ENCODE results near the gene PELI1.

PELI1 gene

DNA sequence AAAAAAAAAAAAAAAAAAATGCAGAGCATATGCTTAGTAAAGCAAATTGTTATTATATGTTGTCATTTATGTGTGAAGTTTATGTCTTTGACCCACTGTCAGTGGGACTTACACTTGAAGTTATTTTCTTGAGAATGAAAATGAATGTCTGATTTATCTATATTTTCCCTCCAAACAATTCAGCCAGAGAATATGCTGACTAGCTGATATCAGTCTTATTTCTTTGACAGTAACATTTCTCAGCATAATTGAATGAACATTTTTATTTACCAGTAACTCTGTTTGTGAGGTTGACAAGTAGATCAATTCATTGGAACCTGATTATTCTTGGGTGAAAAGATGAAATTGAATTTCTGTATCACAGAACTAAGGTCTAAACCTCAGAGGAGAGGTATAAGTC lies 85.0 kb downstream of the PELI1 start:
- no peak for TF ChIP-seq SIN3A (IDR thresholded peaks at IDR 0.05; ENCODE audit: borderline replicate concordance, insufficient read depth, low read length)

DNA sequence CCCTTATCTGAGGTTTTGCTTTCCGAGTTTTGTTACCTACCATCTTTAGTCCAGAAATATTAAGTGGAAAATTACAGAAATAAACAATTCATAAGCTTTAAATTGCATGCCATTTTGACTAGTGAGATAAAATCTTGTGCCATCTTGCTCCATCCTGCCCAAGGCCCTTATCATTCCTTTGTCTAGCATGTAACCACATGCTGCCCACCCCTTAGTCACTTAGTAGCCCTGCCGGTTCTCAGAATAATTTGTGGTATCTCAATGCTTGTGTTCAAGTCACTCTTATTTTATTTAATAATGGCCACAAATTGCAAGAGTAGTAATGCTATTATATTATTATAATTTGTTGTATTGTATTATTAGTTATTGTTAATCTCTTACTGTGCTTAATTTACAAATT lies 88.2 kb downstream of the PELI1 start:
- no peak for TF ChIP-seq POLR2AphosphoS5 (IDR thresholded peaks at IDR 0.05; ENCODE audit: low read depth, low read length)
- TF ChIP-seq TAF1 (IDR thresholded peaks at IDR 0.05; ENCODE audit: borderline replicate concordance, insufficient read depth, low read length): no peak

DNA sequence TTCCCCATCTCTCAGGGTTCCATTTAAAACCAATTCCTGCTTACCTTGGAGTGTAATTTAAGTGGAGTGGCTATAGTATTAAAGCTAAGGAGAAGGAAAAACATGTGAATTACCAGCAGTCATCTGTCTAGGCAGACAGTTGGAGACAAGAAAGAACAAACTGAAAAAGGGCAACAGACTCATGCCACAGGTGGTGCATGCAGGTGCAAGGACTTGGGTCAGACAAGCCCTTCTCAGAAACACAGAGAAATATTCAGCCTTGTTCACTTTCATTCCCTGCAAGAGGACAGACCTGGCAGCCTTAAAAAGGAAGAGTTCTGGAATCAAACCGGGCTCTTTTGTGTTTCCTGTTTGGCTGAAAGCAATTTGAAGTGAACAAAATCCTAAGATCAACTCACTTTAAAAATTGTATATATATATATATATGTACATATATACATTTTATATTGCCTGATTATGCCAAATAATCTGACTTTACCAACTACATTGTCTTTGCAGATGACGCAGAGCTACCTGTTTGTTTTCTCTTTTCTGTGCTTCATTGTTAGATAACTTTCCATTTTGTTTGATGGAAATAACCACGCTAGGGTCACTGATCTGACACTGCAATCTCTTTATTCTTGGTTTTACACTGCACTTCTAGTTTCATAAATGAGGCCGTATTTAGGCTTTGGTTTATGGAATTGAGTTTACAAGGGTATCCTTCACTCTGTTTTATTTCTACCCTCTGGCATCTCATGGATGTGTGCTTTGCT lies 89.9 kb downstream of the PELI1 start:
- TF ChIP-seq FOXP2 (optimal IDR thresholded peaks at IDR 0.05; ENCODE audit: borderline replicate concordance, extremely low read depth, extremely low read length, insufficient read depth): no peak
- TF ChIP-seq TAF1 (IDR thresholded peaks at IDR 0.05; ENCODE audit: borderline replicate concordance, insufficient read depth, low read length): no peak
- TF ChIP-seq POLR2AphosphoS5 (IDR thresholded peaks at IDR 0.05; ENCODE audit: low read depth, low read length): no peak
- no peak for TF ChIP-seq SIN3A (IDR thresholded peaks at IDR 0.05; ENCODE audit: borderline replicate concordance, insufficient read depth, low read length)
- TF ChIP-seq, protein P1, sequence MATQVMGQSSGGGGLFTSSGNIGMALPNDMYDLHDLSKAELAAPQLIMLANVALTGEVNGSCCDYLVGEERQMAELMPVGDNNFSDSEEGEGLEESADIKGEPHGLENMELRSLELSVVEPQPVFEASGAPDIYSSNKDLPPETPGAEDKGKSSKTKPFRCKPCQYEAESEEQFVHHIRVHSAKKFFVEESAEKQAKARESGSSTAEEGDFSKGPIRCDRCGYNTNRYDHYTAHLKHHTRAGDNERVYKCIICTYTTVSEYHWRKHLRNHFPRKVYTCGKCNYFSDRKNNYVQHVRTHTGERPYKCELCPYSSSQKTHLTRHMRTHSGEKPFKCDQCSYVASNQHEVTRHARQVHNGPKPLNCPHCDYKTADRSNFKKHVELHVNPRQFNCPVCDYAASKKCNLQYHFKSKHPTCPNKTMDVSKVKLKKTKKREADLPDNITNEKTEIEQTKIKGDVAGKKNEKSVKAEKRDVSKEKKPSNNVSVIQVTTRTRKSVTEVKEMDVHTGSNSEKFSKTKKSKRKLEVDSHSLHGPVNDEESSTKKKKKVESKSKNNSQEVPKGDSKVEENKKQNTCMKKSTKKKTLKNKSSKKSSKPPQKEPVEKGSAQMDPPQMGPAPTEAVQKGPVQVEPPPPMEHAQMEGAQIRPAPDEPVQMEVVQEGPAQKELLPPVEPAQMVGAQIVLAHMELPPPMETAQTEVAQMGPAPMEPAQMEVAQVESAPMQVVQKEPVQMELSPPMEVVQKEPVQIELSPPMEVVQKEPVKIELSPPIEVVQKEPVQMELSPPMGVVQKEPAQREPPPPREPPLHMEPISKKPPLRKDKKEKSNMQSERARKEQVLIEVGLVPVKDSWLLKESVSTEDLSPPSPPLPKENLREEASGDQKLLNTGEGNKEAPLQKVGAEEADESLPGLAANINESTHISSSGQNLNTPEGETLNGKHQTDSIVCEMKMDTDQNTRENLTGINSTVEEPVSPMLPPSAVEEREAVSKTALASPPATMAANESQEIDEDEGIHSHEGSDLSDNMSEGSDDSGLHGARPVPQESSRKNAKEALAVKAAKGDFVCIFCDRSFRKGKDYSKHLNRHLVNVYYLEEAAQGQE (IDR thresholded peaks at IDR 0.05; ENCODE audit: insufficient read depth in 1 of 2, low read depth in 2 of 2, low read length in 2 of 2): no peak

DNA sequence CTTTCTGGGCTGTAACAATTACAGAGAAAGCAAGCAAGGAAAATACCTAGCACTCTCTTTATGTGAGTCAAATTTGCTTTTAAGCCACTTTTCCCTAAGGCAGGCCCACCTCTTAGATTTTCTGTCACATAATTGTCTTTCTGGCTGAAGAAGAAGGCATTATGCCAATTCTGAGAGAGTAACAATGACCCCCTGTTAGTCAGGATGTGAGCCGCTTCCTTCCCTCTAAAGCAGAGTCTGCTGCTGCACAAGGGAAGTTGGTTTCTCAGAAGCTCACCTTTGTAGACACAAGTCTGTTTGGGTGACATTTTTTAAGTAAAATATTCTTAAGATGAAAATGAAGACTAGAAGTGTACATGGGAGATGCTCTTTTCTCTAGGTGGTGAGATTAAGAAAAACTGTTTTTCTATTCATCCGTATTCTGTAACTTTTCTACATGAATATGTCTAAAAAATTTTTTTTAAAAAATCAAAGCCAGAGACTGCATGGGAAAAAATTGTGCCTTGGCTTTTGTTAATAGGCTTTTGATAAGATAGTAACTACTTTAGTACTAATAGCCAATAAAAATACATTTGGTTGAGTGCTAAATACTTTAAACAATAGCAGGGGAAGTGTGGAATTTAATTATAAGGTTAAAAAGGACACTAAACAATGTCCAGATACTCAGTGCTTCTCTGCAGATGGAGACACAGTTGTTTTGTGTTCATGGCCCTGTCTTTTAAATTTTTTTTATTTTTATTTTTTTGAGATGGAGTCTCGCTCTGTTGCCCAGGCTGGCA lies 91.6 kb downstream of the PELI1 start:
- TF ChIP-seq SIN3A (IDR thresholded peaks at IDR 0.05; ENCODE audit: borderline replicate concordance, insufficient read depth, low read length) (no peak), TAF1 (IDR thresholded peaks at IDR 0.05; ENCODE audit: borderline replicate concordance, insufficient read depth, low read length) (no peak), FOXP2 (optimal IDR thresholded peaks at IDR 0.05; ENCODE audit: borderline replicate concordance, extremely low read depth, extremely low read length, insufficient read depth) (no peak), POLR2AphosphoS5 (IDR thresholded peaks at IDR 0.05; ENCODE audit: low read depth, low read length) (no peak)
- TF ChIP-seq, protein P1 (IDR thresholded peaks at IDR 0.05; ENCODE audit: insufficient read depth in 1 of 2, low read depth in 2 of 2, low read length in 2 of 2): no peak

- TF ChIP-seq FOXP2 (optimal IDR thresholded peaks at IDR 0.05; ENCODE audit: borderline replicate concordance, extremely low read depth, extremely low read length, insufficient read depth): no peak
- TF ChIP-seq TAF1 (IDR thresholded peaks at IDR 0.05; ENCODE audit: borderline replicate concordance, insufficient read depth, low read length): no peak
- TF ChIP-seq, protein P1 (IDR thresholded peaks at IDR 0.05; ENCODE audit: insufficient read depth in 1 of 2, low read depth in 2 of 2, low read length in 2 of 2): no peak
- no peak for TF ChIP-seq SIN3A (IDR thresholded peaks at IDR 0.05; ENCODE audit: borderline replicate concordance, insufficient read depth, low read length)
- no peak for TF ChIP-seq POLR2AphosphoS5 (IDR thresholded peaks at IDR 0.05; ENCODE audit: low read depth, low read length)
Measured at GRCh38 chr2:64049633-64050220, 94.5 kb downstream of the PELI1 start.

GRCh38 chr2:64045938-64046337 lies 98.3 kb downstream of the PELI1 start:
- TF ChIP-seq SIN3A (IDR thresholded peaks at IDR 0.05; ENCODE audit: borderline replicate concordance, insufficient read depth, low read length) (no peak), TAF1 (IDR thresholded peaks at IDR 0.05; ENCODE audit: borderline replicate concordance, insufficient read depth, low read length) (no peak), FOXP2 (optimal IDR thresholded peaks at IDR 0.05; ENCODE audit: borderline replicate concordance, extremely low read depth, extremely low read length, insufficient read depth) (no peak)

Data from PFSK-1 (cell line).